ENCODE results near the gene PCDHB11.
A peak's percentile ranks its signal among the peaks of the same experiment; 100 is the strongest.
"Not testable (repeated sequence)": the region's sequence is repeated elsewhere in the genome, so short reads cannot be mapped to it uniquely, and the experiment has no call there.

The PCDHB11 gene

GRCh38 chr5:141172381-141173204, 26.8 kb upstream of the PCDHB11 start, which contains the start of gene PCDHB7:
Gene PCDHB7, plus strand, starts transcription at chr5:141172644. Its CDS starts 192 bp downstream, at chr5:141172836.
- TF ChIP-seq, protein P1, sequence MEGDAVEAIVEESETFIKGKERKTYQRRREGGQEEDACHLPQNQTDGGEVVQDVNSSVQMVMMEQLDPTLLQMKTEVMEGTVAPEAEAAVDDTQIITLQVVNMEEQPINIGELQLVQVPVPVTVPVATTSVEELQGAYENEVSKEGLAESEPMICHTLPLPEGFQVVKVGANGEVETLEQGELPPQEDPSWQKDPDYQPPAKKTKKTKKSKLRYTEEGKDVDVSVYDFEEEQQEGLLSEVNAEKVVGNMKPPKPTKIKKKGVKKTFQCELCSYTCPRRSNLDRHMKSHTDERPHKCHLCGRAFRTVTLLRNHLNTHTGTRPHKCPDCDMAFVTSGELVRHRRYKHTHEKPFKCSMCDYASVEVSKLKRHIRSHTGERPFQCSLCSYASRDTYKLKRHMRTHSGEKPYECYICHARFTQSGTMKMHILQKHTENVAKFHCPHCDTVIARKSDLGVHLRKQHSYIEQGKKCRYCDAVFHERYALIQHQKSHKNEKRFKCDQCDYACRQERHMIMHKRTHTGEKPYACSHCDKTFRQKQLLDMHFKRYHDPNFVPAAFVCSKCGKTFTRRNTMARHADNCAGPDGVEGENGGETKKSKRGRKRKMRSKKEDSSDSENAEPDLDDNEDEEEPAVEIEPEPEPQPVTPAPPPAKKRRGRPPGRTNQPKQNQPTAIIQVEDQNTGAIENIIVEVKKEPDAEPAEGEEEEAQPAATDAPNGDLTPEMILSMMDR (IDR thresholded peaks at IDR 0.05; ENCODE audit: insufficient read depth, low read depth, low read length, missing control alignments) = peak; percentile 9
- DNase-seq (ENCODE audit: low read depth) = no peak
- H3K4me3 ChIP-seq (ENCODE audit: low read depth, low read length) = no peak within 1 kb of the TSS

GRCh38 chr5:141174291-141175104, 24.9 kb upstream of the PCDHB11 start:
- H3K4me3 ChIP-seq (ENCODE audit: low read depth, low read length); DNase-seq (ENCODE audit: low read depth): not testable (repeated sequence)

GRCh38 chr5:141175933-141176332, 23.5 kb upstream of the PCDHB11 start:
- TF ChIP-seq, protein P1 (IDR thresholded peaks at IDR 0.05; ENCODE audit: insufficient read depth, low read depth, low read length, missing control alignments) = no peak
- no peak overlapping the region for H3K4me3 ChIP-seq (ENCODE audit: low read depth, low read length)
- no peak for DNase-seq (ENCODE audit: low read depth)

- not testable (repeated sequence) for H3K4me3 ChIP-seq (ENCODE audit: low read depth, low read length); DNase-seq (ENCODE audit: low read depth)
These were observed 21.7 kb upstream of the PCDHB11 start, which contains the start of gene PCDHB8 for GRCh38 chr5:141177577-141178191. Gene PCDHB8, plus strand, starts transcription at chr5:141177790. Its CDS starts 245 bp downstream, at chr5:141178035.

DNA sequence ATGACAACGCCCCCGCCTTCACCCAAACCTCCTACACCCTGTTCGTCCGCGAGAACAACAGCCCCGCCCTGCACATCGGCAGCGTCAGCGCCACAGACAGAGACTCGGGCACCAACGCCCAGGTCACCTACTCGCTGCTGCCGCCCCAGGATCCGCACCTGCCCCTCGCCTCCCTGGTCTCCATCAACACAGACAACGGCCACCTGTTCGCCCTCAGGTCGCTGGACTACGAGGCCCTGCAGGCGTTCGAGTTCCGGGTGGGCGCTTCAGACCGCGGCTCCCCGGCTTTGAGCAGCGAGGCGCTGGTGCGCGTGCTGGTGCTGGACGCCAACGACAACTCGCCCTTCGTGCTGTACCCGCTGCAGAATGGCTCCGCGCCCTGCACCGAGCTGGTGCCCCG, 20.1 kb upstream of the PCDHB11 start:
- not testable (repeated sequence) for DNase-seq (ENCODE audit: low read depth); H3K4me3 ChIP-seq (ENCODE audit: low read depth, low read length)

GRCh38 chr5:141179876-141180275, 19.6 kb upstream of the PCDHB11 start:
- H3K4me3 ChIP-seq (ENCODE audit: low read depth, low read length); DNase-seq (ENCODE audit: low read depth): not testable (repeated sequence)

DNA sequence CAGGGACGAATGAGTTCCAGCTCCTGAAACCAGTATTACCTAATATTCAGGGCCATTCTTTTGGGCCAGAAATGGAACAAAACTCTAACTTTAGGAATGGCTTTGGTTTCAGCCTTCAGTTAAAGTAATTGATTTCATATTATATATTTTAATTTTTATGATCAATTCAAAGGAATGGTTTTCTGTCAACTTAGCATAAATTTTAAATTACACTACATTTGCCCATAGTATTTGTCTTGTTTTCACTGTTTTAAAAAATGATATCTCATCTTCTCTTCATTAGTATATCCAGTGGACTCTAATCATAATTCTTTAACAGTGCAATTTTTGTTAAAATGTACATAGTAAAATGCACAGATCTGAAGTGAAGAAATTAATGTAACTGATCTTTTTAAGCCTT, 19.1 kb upstream of the PCDHB11 start:
- TF ChIP-seq, protein P1 (IDR thresholded peaks at IDR 0.05; ENCODE audit: insufficient read depth, low read depth, low read length, missing control alignments) = no peak
- DNase-seq (ENCODE audit: low read depth) = no peak
- no peak overlapping the region for H3K4me3 ChIP-seq (ENCODE audit: low read depth, low read length)

GRCh38 chr5:141182248-141182647, 17.2 kb upstream of the PCDHB11 start, which contains the start of gene PCDHB16:
Gene PCDHB16, plus strand, starts transcription at chr5:141182387. Its CDS starts 173 bp downstream, at chr5:141182560.
- no peak within 1 kb of the TSS for H3K4me3 ChIP-seq (ENCODE audit: low read depth, low read length)
- TF ChIP-seq, protein P1 (IDR thresholded peaks at IDR 0.05; ENCODE audit: insufficient read depth, low read depth, low read length, missing control alignments) = no peak
- peak; percentile 2 for DNase-seq (ENCODE audit: low read depth)

DNA sequence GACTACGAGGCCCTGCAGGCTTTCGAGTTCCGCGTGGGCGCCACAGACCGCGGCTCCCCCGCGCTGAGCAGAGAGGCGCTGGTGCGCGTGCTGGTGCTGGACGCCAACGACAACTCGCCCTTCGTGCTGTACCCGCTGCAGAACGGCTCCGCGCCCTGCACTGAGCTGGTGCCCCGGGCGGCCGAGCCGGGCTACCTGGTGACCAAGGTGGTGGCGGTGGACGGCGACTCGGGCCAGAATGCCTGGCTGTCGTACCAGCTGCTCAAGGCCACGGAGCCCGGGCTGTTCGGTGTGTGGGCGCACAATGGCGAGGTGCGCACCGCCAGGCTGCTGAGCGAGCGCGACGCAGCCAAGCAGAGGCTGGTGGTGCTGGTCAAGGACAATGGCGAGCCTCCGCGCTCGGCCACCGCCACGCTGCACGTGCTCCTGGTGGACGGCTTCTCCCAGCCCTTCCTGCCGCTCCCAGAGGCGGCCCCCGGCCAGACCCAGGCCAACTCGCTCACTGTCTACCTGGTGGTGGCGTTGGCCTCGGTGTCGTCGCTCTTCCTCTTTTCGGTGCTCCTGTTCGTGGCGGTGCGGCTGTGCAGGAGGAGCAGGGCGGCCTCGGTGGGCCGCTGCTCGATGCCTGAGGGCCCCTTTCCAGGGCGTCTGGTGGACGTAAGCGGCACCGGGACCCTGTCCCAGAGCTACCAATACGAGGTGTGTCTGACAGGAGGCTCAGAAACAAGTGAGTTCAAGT, 15.1 kb upstream of the PCDHB11 start:
- not testable (repeated sequence) for H3K4me3 ChIP-seq (ENCODE audit: low read depth, low read length); DNase-seq (ENCODE audit: low read depth)
